Progenitor cell of endocrine pancreas (in vitro differentiated cells): ENCODE measurements around the gene ABCC9. TPM values are rescaled to one million over a fixed set of nuclear protein-coding genes. Genes with fewer than 3 reads are reported as not detected.
"Not testable (repeated sequence)": the region's sequence is repeated elsewhere in the genome, so short reads cannot be mapped to it uniquely, and the experiment has no call there.

Experiments
- DNase-seq: peaks from one replicate; pipeline ENCODE4 v3.0.0; 2021; ENCODE audit warnings: low spot score; ENCODE audit not compliant: unreplicated experiment
- H3K27ac Mint-ChIP-seq: 2 replicates; pipeline ENCODE4 v1.8.0; 2021; ENCODE audit warnings: mild to moderate bottlenecking, moderate library complexity, mixed read lengths
- H3K27me3 Mint-ChIP-seq: 2 replicates; pipeline ENCODE4 v1.8.0; 2021; ENCODE audit warnings: mixed read lengths
- H3K36me3 Mint-ChIP-seq: 2 replicates; pipeline ENCODE4 v1.8.0; 2022; ENCODE audit warnings: mixed read lengths; ENCODE audit not compliant: insufficient read depth
- H3K4me1 Mint-ChIP-seq: 2 replicates; pipeline ENCODE4 v1.8.0; 2021; ENCODE audit warnings: low read depth, mixed read lengths
- H3K4me3 Mint-ChIP-seq: 2 replicates; pipeline ENCODE4 v1.8.0; 2021; ENCODE audit warnings: low read depth, mild to moderate bottlenecking, moderate library complexity, mixed read lengths
- H3K9me3 Mint-ChIP-seq: 2 replicates; pipeline ENCODE4 v1.8.0; 2021; ENCODE audit warnings: low read depth, mixed read lengths
- total RNA-seq: library from RNA; stranded (reverse); gene quantifications from 2 replicates; pipeline ENCODE4 v1.2.1, GENCODE V29; 2021
- TF ChIP-seq, protein P1 (sequence below): fragments of 200-600 bp; sonication (generic); IDR thresholded peaks from one replicate; pipeline ENCODE4 v1.5.0; 2021; ENCODE audit warnings: antibody characterized with exemption, mild to moderate bottlenecking; ENCODE audit not compliant: unreplicated experiment

ABCC9 gene
- total RNA-seq, 1 donor from 2014 or later: 0.29 TPM

DNA sequence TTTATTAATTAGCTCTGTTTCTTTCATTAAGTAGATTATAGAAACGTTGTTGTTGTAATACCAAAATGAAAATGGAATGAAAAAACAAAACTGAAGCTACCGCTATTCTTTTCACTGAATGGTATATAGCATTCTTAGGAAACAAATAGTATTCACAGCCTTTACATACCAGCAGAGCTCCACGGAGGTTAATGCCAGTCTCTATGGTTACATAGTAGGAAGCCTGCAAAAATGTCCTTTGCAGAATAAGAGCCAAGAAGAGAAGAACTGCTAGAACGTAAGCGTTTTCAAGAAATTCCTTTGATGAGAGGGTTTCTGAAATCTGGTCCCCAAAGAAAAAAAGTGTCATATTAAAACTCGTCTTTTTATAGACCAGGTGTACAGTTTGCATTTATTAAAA lies 30.6 kb downstream of the ABCC9 start:
- TF ChIP-seq, protein P1, sequence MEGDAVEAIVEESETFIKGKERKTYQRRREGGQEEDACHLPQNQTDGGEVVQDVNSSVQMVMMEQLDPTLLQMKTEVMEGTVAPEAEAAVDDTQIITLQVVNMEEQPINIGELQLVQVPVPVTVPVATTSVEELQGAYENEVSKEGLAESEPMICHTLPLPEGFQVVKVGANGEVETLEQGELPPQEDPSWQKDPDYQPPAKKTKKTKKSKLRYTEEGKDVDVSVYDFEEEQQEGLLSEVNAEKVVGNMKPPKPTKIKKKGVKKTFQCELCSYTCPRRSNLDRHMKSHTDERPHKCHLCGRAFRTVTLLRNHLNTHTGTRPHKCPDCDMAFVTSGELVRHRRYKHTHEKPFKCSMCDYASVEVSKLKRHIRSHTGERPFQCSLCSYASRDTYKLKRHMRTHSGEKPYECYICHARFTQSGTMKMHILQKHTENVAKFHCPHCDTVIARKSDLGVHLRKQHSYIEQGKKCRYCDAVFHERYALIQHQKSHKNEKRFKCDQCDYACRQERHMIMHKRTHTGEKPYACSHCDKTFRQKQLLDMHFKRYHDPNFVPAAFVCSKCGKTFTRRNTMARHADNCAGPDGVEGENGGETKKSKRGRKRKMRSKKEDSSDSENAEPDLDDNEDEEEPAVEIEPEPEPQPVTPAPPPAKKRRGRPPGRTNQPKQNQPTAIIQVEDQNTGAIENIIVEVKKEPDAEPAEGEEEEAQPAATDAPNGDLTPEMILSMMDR: no peak
- Mint-ChIP-seq H3K4me1 (no peaks in the 10 kb centered on the region), H3K27me3 (no peaks in the 10 kb centered on the region), H3K9me3 (no peaks in the 10 kb centered on the region), H3K36me3 (no peaks in the 10 kb centered on the region), H3K27ac (no peak overlapping the region), H3K4me3 (no peak overlapping the region)
- DNase-seq: no peak

DNA sequence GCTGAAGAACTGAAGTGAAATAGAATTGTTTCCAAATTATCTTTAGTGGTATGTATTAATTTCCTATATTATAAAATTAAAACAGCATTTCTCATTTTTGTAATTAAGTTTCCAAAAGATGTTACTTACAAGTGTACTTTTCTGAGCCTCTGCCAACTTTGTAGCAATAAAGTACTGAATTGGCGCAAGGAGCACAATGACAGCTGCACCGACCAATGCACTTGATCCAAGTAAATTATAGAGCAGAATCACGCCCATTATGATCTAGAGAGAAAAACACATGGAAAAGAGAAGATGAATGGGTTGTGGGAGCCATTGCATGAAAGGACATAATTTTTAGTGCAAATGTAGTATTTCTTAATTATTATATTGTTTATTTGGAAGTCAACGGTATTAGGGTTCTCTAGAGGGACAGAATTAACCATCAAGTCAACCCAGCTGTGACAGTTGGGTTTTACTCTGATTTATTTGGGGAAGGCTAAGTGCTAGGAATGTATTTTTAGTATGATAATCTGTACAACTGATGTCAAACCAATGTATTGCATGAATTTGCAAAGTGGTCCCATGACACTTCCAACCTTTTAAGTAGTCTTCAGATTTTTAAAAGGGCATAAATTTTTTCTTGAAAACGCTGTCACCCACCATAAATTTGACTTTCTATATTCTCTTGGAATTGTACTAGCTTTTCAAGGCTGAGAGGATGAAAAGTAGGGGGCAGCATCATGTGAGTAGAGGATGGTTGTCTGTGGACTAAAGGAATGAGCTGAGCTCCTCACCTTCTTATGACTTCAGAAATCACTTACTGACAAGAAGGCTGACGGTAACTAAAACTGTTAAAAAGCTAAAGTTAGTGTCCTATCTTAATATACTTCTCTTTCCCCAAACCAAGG lies 33.0 kb downstream of the ABCC9 start:
- Mint-ChIP-seq H3K4me3 (no peak overlapping the region), H3K9me3 (peaks cover 3% of the 10 kb centered on the region), H3K4me1 (no peaks in the 10 kb centered on the region), H3K36me3 (no peaks in the 10 kb centered on the region), H3K27me3 (no peaks in the 10 kb centered on the region), H3K27ac (no peak overlapping the region)
- no peak for DNase-seq
- TF ChIP-seq, protein P1: no peak

DNA sequence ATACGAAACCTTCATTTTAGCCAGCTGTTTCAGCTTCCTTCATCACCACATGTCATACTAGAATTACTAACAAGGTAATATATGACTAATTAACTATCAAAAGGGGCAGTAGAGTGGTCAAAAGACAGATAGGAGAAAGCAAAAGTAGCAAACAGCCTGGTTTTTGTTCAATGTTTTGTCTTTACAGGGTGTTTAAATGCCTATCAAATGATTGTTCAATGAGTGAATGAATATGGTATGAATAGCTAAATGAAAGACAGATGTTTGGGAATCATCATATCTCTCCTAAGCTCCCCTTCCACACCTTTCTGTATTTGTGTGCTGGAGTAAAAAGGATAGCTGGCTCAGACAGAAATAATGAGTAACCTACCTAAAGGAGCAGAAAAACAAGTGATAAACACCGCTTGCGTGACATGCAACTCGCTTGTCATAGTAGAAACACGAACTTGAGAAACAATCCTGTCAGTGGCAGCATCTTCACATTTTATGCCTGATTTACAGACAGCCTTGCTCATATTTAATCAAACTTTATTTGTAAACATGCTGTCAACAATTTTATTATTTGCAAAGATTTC lies 34.2 kb downstream of the ABCC9 start:
- DNase-seq: no peak
- Mint-ChIP-seq H3K36me3 (no peaks in the 10 kb centered on the region), H3K4me3 (no peak overlapping the region), H3K9me3 (peaks cover 3% of the 10 kb centered on the region), H3K27me3 (no peaks in the 10 kb centered on the region), H3K4me1 (no peaks in the 10 kb centered on the region), H3K27ac (no peak overlapping the region)
- TF ChIP-seq, protein P1: no peak

DNA sequence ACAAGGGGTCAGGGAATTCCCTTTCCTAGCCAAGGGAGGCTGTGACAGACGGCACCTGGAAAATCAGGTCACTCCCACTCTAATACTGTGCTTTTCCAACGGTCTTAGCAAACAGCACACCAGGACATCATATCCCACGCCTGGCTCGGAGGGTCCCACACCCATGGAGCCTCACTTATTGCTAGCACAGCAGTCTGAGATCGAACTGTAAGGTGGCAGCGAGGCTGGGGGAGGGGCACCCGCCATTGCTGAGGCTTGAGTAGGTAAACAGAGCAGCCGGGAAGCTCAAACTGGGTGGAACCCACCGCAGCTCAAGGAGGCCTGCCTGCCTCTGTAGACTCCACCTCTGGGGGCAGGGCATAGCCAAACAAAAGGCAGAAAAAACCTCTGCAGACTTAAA lies 41.7 kb downstream of the ABCC9 start:
- H3K27ac Mint-ChIP-seq, H3K27me3 Mint-ChIP-seq, H3K36me3 Mint-ChIP-seq: not testable (repeated sequence)

DNA sequence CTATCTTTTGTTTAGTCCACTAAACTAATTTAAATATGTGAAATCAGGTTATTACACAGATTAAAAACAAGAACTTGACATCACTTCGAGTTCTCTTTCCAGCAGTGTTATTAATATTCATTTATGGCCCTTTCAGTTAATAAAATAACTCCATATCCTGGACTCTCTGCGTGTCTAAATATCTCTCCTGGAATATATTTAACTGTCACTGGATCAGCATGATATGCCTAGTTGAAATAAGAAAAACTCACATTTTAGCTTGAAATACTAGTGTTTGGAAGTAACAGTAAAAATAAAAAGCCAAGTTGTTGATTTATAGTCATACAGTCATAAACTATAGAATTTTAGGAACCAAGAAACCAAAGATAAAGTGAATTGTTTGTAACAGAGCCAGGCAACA lies 45.6 kb downstream of the ABCC9 start:
- DNase-seq: no peak
- Mint-ChIP-seq H3K27me3 (no peaks in the 10 kb centered on the region), H3K4me1 (no peaks in the 10 kb centered on the region), H3K27ac (no peak overlapping the region), H3K36me3 (no peaks in the 10 kb centered on the region), H3K9me3 (peaks cover 8% of the 10 kb centered on the region), H3K4me3 (no peak overlapping the region)
- TF ChIP-seq, protein P1: no peak

More for the DNA sequence above, 41.7 kb downstream of the ABCC9 start:
- peaks cover 12% of the 10 kb centered on the region for H3K9me3 Mint-ChIP-seq
- not testable (repeated sequence) for H3K4me1 Mint-ChIP-seq, H3K4me3 Mint-ChIP-seq, DNase-seq
